ENCODE results near the gene RGS21.

Gene RGS21

DNA sequence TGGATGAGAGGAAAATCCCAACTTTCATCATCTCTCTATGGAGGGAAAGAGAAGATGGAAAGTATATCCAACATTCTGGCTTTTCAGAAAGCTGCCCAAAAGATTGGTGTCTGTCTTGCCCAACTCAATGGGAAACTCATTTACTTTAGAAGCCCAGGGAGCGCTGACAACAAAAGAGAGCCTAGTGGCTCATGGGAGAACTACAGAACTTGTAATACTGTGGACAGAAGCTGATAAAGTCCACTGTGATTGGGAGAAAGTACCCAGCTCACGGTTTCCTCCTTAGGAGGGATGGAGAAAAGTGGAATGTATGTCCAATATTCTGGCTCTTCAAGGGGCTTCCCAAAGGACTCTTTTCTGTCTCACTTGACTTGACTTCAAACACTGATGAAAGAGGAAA is 66.0 kb downstream of the RGS21 start:
- TF ChIP-seq SIN3A (IDR thresholded peaks at IDR 0.05; ENCODE audit: borderline replicate concordance, insufficient read depth, low read length) (no peak), TAF1 (IDR thresholded peaks at IDR 0.05; ENCODE audit: borderline replicate concordance, insufficient read depth, low read length) (no peak), FOXP2 (optimal IDR thresholded peaks at IDR 0.05; ENCODE audit: borderline replicate concordance, extremely low read depth, extremely low read length, insufficient read depth) (no peak), POLR2AphosphoS5 (IDR thresholded peaks at IDR 0.05; ENCODE audit: low read depth, low read length) (no peak)

DNA sequence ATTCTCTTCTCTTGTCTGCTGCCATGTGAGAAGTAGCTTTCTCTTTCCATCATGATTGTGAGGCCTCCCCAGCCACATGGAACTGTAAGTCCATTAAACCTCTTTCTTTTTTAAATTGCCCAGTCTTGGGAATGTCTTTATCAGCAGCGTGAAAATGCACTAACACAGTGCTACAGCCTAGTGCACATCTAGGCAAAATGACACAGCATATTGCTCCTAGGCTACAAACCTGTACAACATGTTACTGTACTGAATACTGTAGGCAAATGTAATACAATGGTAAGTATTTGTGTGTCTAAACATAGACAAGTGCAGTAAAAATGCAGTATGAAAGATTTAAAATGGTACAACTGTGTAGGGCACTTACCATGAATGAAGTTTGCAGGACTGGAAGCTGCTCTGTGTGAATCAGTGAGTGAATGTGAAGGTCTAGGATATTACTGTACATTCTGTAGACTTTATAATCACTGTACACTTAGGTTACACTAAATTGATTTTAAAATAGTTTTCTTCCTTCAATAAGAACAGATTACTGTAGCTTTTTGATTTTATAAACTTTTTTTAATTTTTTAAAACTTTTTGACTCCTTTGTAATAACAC is 69.4 kb downstream of the RGS21 start:
- TF ChIP-seq POLR2AphosphoS5 (IDR thresholded peaks at IDR 0.05; ENCODE audit: low read depth, low read length): no peak
- no peak for TF ChIP-seq FOXP2 (optimal IDR thresholded peaks at IDR 0.05; ENCODE audit: borderline replicate concordance, extremely low read depth, extremely low read length, insufficient read depth)
- no peak for TF ChIP-seq TAF1 (IDR thresholded peaks at IDR 0.05; ENCODE audit: borderline replicate concordance, insufficient read depth, low read length)
- no peak for TF ChIP-seq SIN3A (IDR thresholded peaks at IDR 0.05; ENCODE audit: borderline replicate concordance, insufficient read depth, low read length)

DNA sequence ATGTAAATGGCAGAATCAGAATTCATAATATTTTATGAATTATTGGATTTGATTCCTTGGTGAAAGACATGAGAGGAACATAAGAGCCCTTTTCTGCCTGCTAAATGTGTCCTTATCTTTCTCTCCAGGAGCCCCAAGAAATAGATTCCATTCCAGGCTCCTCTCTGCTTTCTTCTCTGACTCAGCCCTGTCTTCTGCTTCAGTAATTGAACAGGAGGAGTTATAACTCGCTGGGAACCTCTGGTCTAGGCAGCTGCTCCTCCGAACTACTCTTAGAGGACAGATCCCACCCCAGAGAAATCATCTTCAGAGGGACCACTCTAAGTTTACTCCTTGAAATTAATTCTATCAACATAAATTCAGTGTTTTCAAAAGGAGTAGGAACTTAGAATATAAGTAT is 78.4 kb downstream of the RGS21 start:
- TF ChIP-seq, protein P1, sequence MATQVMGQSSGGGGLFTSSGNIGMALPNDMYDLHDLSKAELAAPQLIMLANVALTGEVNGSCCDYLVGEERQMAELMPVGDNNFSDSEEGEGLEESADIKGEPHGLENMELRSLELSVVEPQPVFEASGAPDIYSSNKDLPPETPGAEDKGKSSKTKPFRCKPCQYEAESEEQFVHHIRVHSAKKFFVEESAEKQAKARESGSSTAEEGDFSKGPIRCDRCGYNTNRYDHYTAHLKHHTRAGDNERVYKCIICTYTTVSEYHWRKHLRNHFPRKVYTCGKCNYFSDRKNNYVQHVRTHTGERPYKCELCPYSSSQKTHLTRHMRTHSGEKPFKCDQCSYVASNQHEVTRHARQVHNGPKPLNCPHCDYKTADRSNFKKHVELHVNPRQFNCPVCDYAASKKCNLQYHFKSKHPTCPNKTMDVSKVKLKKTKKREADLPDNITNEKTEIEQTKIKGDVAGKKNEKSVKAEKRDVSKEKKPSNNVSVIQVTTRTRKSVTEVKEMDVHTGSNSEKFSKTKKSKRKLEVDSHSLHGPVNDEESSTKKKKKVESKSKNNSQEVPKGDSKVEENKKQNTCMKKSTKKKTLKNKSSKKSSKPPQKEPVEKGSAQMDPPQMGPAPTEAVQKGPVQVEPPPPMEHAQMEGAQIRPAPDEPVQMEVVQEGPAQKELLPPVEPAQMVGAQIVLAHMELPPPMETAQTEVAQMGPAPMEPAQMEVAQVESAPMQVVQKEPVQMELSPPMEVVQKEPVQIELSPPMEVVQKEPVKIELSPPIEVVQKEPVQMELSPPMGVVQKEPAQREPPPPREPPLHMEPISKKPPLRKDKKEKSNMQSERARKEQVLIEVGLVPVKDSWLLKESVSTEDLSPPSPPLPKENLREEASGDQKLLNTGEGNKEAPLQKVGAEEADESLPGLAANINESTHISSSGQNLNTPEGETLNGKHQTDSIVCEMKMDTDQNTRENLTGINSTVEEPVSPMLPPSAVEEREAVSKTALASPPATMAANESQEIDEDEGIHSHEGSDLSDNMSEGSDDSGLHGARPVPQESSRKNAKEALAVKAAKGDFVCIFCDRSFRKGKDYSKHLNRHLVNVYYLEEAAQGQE (IDR thresholded peaks at IDR 0.05; ENCODE audit: insufficient read depth in 1 of 2, low read depth in 2 of 2, low read length in 2 of 2): no peak
- no peak for TF ChIP-seq SIN3A (IDR thresholded peaks at IDR 0.05; ENCODE audit: borderline replicate concordance, insufficient read depth, low read length)
- TF ChIP-seq POLR2AphosphoS5 (IDR thresholded peaks at IDR 0.05; ENCODE audit: low read depth, low read length): no peak
- TF ChIP-seq FOXP2 (optimal IDR thresholded peaks at IDR 0.05; ENCODE audit: borderline replicate concordance, extremely low read depth, extremely low read length, insufficient read depth): no peak
- no peak for TF ChIP-seq TAF1 (IDR thresholded peaks at IDR 0.05; ENCODE audit: borderline replicate concordance, insufficient read depth, low read length)

DNA sequence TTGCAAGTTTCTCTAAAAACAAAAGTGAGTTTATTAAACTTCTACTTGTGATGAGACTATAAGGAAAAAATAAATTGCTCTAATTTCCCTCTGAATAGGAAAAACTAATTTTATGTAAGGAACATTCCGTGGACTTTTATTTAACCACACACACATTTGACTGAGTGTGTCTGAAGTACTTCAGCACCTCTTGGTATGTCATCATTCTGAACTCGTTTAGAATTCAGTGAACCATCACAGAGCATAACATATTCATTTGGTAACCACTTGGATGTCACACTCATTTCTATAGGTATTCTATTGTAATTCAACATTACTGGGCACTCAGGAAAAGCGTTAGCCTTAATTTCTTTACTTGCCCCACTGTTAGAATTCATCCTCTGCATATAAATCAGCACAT is 79.1 kb downstream of the RGS21 start:
- TF ChIP-seq POLR2AphosphoS5 (IDR thresholded peaks at IDR 0.05; ENCODE audit: low read depth, low read length) (no peak), TAF1 (IDR thresholded peaks at IDR 0.05; ENCODE audit: borderline replicate concordance, insufficient read depth, low read length) (no peak), FOXP2 (optimal IDR thresholded peaks at IDR 0.05; ENCODE audit: borderline replicate concordance, extremely low read depth, extremely low read length, insufficient read depth) (no peak), SIN3A (IDR thresholded peaks at IDR 0.05; ENCODE audit: borderline replicate concordance, insufficient read depth, low read length) (no peak)
- TF ChIP-seq, protein P1 (IDR thresholded peaks at IDR 0.05; ENCODE audit: insufficient read depth in 1 of 2, low read depth in 2 of 2, low read length in 2 of 2): no peak

DNA sequence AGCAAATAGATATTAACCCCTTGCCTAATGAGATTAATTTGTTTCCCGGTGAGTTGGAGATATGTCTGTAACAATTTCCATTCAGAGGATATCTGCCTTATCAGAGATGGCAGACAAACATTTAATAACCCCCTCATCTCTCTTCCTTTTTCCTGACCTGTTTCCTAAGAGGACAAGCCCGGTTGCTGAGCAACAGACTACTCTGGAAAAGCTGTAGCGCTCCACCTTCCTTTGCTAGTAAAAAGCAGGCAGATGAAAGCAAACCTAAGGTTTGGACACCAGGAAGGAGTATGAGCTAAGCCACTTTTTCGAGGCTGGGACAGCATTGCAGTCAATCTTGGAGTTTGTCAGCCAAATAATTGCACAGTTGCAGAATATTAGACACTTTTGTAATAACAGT is 82.4 kb downstream of the RGS21 start:
- TF ChIP-seq POLR2AphosphoS5 (IDR thresholded peaks at IDR 0.05; ENCODE audit: low read depth, low read length) (no peak), TAF1 (IDR thresholded peaks at IDR 0.05; ENCODE audit: borderline replicate concordance, insufficient read depth, low read length) (no peak), FOXP2 (optimal IDR thresholded peaks at IDR 0.05; ENCODE audit: borderline replicate concordance, extremely low read depth, extremely low read length, insufficient read depth) (no peak)
- TF ChIP-seq, protein P1 (IDR thresholded peaks at IDR 0.05; ENCODE audit: insufficient read depth in 1 of 2, low read depth in 2 of 2, low read length in 2 of 2): no peak

DNA sequence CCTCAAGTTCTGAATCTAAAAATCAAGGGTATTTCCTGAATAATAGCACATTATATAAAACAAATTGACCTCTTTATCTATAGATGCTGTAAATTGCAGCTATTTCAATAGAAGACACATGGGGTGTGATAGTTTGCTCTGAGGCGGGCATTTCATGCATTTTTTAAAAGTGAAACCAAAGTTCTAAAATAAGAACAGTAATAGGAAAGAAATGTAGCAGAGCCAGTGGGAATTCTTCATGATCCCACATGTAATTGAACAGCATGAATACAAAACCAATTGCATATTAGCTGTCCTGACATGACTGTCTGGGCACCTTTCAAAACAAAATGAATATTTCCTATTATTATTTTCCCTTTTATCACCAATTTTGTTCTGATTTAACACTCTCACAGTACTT is 85.0 kb downstream of the RGS21 start:
- TF ChIP-seq SIN3A (IDR thresholded peaks at IDR 0.05; ENCODE audit: borderline replicate concordance, insufficient read depth, low read length) (no peak), FOXP2 (optimal IDR thresholded peaks at IDR 0.05; ENCODE audit: borderline replicate concordance, extremely low read depth, extremely low read length, insufficient read depth) (no peak), TAF1 (IDR thresholded peaks at IDR 0.05; ENCODE audit: borderline replicate concordance, insufficient read depth, low read length) (no peak), POLR2AphosphoS5 (IDR thresholded peaks at IDR 0.05; ENCODE audit: low read depth, low read length) (no peak)
- TF ChIP-seq, protein P1 (IDR thresholded peaks at IDR 0.05; ENCODE audit: insufficient read depth in 1 of 2, low read depth in 2 of 2, low read length in 2 of 2): no peak

Data from PFSK-1 (cell line).